Chondrocyte (in vitro differentiated cells): Measurements from ENCODE around the gene ZNF784. TPM values are rescaled to one million over a fixed set of nuclear protein-coding genes. Genes with fewer than 3 reads are reported as not detected.

Experiments
- DNase-seq: peaks from one replicate; pipeline ENCODE4 v3.0.0; 2021; ENCODE audit warnings: mixed read lengths, low spot score
- H3K27ac Mint-ChIP-seq: one replicate; pipeline ENCODE4 v1.8.0; 2021; ENCODE audit warnings: mild to moderate bottlenecking, moderate library complexity, mixed read lengths; ENCODE audit not compliant: unreplicated experiment
- H3K27me3 Mint-ChIP-seq: 2 replicates; pipeline ENCODE4 v1.8.0; 2021; ENCODE audit warnings: low read depth, mixed read lengths
- H3K36me3 Mint-ChIP-seq: 2 replicates; pipeline ENCODE4 v1.8.0; 2021; ENCODE audit warnings: low read depth, mixed read lengths
- H3K4me1 Mint-ChIP-seq: 2 replicates; pipeline ENCODE4 v1.8.0; 2021; ENCODE audit warnings: low read depth, mild to moderate bottlenecking, mixed read lengths
- H3K4me3 Mint-ChIP-seq: one replicate; pipeline ENCODE4 v1.8.0; 2021; ENCODE audit warnings: mild to moderate bottlenecking, moderate library complexity, mixed read lengths; ENCODE audit not compliant: unreplicated experiment
- H3K9me3 Mint-ChIP-seq: 2 replicates; pipeline ENCODE4 v1.8.0; 2021; ENCODE audit warnings: low read depth, mixed read lengths
- CTCF ChIP-seq: fragments of 200-600 bp; sonication (generic); IDR thresholded peaks from 2 replicates; pipeline ENCODE4 v1.5.0; 2021; ENCODE audit warnings: antibody characterized with exemption, mild to moderate bottlenecking, moderate library complexity
- total RNA-seq: library from RNA; stranded (reverse); gene quantifications from 3 replicates; pipeline ENCODE4 v1.2.1, GENCODE V29; 2021

The ZNF784 gene
- total RNA-seq, 1 donor from 2014 or later, result 6.4 TPM

DNA sequence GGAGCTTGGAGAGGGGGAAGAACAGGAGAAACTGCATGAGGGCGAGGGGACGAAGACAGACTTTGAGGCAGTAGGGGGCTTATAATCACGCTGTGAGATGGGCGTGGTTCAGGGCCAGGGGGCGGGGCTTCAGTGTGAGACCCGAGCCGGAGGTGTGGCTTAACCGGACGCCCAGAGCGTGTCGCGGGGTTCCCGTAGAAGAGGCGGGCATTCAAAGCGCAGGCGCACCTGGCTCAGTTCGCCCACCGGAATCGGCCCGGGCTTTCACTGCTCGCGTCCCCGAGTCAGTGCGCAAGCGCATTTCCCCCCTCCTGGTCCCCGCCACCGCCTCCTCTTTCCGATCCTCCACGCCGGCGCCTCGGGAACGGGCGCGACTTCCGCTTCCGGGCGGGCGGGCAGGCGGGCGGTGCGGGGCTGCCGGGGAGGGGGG lies 19.1 kb downstream of the ZNF784 start:
- Mint-ChIP-seq H3K9me3 (peaks cover 5% of the 10 kb centered on the region), H3K4me1 (peaks cover 37% of the 10 kb centered on the region), H3K27ac (peak overlapping the region; percentile 98), H3K4me3 (peak overlapping the region; percentile 81), H3K36me3 (peaks cover 13% of the 10 kb centered on the region), H3K27me3 (no peaks in the 10 kb centered on the region)
- TF ChIP-seq CTCF, result no peak
- peak; percentile 100 for DNase-seq

DNA sequence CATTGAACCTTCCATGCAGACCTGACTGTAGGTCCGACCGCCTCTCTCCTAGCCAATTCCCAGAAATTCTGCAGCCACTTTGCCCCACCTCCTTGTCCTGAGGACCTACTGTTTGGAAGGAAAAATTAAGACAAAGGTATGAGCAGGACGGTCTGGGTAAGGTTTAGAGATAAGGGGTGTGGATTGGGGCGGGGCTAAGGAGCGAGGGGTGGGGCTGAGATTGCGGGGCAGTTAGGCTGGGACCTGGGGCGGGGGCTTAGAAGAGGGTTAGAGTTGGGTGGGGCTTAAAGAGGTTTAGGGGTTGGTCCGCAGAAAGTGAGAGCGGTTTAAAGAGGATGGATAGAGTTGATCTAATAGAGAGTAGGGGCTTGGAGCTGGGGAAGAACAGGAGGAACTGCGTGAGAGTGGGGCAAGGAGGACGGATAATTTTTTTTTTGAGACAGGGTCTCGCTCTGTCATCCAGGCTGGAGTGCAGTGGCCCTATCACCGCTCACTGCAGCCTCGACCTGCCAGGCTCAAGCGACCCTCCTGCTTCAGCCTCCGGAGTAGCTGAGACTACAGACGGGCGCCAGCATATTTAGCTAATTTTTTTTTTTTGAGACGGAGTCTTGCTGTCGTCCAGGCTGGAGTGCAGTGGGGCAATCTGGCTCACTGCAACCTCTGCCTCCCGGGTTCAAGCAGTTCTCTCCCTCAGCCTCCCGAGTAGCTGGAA lies 20.6 kb downstream of the ZNF784 start:
- H3K36me3 Mint-ChIP-seq, result peaks cover 6% of the 10 kb centered on the region
- no peaks in the 10 kb centered on the region for H3K9me3 Mint-ChIP-seq
- peaks cover 40% of the 10 kb centered on the region for H3K4me1 Mint-ChIP-seq
- TF ChIP-seq CTCF, result no peak
- H3K27ac Mint-ChIP-seq, result peak overlapping the region; percentile 98
- no peak for DNase-seq
- H3K27me3 Mint-ChIP-seq, result no peaks in the 10 kb centered on the region
- no peak overlapping the region for H3K4me3 Mint-ChIP-seq

- Mint-ChIP-seq H3K9me3 (no peaks in the 10 kb centered on the region), H3K27ac (no peak overlapping the region), H3K4me3 (no peak overlapping the region), H3K4me1 (peaks cover 44% of the 10 kb centered on the region), H3K27me3 (no peaks in the 10 kb centered on the region), H3K36me3 (peaks cover 4% of the 10 kb centered on the region)
- no peak for DNase-seq
- TF ChIP-seq CTCF, result no peak
Measured at GRCh38 chr19:55603115-55603514, 21.3 kb downstream of the ZNF784 start.

DNA sequence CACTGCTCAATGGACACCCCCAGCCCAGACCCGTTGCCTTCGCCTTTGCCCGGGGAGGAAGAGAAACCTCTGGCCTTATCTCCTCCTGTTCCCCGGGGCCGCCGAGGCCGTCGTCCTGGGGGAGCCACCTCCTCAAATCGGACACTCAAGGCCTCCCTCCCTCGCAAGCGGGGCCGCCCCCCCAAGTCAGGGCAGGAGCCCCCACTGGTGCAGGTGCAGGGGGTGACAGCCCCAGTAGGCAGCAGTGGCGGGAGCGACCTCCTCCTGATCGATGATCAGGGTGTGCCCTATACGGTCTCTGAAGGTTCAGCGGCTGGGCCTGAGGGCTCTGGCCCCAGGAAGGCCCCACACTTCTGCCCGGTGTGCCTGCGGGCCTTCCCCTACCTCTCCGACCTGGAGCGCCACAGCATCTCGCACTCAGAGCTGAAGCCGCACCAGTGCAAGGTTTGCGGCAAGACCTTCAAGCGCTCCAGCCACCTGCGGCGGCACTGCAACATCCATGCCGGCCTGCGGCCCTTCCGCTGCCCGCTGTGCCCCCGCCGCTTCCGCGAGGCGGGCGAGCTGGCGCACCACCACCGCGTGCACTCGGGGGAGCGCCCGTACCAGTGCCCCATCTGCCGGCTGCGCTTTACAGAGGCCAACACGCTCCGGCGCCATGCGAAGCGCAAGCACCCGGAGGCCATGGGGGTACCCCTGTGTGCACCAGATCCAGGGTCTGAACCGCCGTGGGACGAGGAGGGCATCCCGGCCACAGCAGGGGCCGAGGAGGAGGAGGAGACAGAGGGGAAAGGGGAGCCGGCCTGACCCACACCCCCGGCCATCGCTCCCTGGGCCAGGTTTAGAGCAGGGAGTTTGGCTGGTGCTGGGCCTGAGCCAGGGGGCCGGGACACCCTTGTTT lies 22.0 kb downstream of the ZNF784 start:
- H3K27ac Mint-ChIP-seq, result no peak overlapping the region
- H3K4me1 Mint-ChIP-seq, result peaks cover 39% of the 10 kb centered on the region
- H3K9me3 Mint-ChIP-seq, result no peaks in the 10 kb centered on the region
- DNase-seq, result no peak
- no peak for TF ChIP-seq CTCF
- no peak overlapping the region for H3K4me3 Mint-ChIP-seq
- H3K36me3 Mint-ChIP-seq, result peaks cover 2% of the 10 kb centered on the region
- H3K27me3 Mint-ChIP-seq, result no peaks in the 10 kb centered on the region

DNA sequence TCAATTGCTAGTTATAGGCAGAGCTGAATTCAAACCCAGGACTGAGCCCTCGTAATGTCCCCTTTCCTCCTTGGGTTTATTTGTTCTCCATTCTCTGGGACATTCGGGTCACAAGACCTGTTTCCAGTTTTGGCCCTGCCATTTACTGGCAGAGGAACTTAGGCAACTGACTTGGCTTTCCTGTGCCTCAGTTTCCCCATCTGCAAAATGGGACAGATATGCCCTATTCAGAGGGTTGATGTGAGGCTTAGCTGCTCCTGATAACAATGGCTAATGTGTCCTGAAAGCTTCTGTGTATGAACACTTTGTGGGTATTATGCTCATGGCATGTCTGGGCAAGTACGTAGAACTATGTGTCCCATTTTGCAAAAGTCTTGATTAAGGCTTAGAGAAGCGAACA lies 23.3 kb downstream of the ZNF784 start:
- Mint-ChIP-seq H3K4me3 (peak overlapping the region; percentile 66), H3K27me3 (no peaks in the 10 kb centered on the region), H3K4me1 (peaks cover 31% of the 10 kb centered on the region), H3K9me3 (no peaks in the 10 kb centered on the region), H3K36me3 (peaks cover 9% of the 10 kb centered on the region), H3K27ac (peak overlapping the region; percentile 41)
- no peak for TF ChIP-seq CTCF
- no peak for DNase-seq
